ENCODE results near the gene COL23A1. TPM values are rescaled to one million over a fixed set of nuclear protein-coding genes. Genes with fewer than 3 reads are reported as not detected.

COL23A1 gene
- total RNA-seq, 2 donors from 2014 or later, result 2.0 to 3.0 TPM

GRCh38 chr5:178422400-178422775 lies 167.8 kb downstream of the COL23A1 start:
- intact Hi-C loops (cut with DNase I), result no loop called here
- DNase-seq (ENCODE audit: low spot score), result no peak

DNA sequence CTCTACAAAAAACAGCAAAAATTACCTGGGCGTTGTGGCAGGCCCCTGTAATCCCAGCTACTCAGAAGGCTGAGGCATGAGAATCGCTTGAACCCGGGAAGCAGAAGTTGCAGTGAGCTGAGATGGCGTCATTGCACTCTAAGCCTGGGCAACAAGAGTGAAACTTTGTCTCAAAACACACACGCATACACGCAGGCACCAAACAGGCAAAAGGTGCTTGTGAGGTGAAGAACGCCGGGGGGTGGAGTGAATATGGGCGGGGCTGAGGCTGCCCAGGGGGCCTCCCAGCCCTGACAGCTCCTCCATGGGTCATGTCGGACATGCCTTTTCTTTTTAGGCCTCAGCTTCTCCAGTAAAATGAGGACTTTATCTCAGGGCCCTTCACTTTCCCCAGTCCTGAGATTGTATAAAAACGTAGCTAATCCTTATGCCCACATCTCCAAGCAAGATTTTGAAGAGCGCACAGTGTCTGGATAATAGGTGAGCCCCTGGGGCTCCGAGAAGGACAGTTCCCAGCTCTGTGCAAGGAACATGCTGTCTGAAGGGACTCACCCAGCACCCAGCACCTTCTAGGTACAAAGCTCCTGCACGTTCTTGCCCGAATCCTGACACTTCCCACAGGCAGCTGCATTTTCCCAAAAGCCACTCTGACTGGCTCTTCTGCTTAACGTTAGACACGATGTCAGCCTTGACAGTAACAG lies 168.3 kb downstream of the COL23A1 start:
- intact Hi-C loops (cut with DNase I), result no loop called here
- DNase-seq (ENCODE audit: low spot score), result no peak

DNA sequence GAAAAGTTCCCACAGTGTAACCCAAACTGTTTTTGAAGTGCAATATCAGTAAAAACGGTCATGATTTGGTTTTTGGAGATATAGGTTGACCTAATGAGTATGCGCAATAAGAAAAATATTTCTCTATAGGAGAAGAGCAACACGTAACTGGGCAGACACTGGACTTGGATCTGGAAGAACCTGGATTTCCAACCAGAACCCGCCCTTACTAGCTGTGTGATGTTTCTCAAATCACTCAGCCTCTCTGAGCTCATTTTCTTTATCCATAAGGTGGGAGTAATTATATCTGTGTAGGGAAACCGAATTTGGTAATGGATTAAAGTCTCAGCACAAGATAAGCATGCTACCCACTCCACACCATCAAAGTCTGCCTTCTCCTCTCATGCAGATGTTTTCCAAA lies 169.1 kb downstream of the COL23A1 start:
- no peak for DNase-seq (ENCODE audit: low spot score)
- intact Hi-C loops (cut with DNase I), result no loop called here

- no peak for DNase-seq (ENCODE audit: low spot score)
- intact Hi-C loops (cut with DNase I), result no loop called here
Measured at GRCh38 chr5:178420354-178420781, 169.8 kb downstream of the COL23A1 start.

- intact Hi-C loops (cut with DNase I), result no loop called here
- no peak for DNase-seq (ENCODE audit: low spot score)
Measured at GRCh38 chr5:178419651-178420050, 170.5 kb downstream of the COL23A1 start.

DNA sequence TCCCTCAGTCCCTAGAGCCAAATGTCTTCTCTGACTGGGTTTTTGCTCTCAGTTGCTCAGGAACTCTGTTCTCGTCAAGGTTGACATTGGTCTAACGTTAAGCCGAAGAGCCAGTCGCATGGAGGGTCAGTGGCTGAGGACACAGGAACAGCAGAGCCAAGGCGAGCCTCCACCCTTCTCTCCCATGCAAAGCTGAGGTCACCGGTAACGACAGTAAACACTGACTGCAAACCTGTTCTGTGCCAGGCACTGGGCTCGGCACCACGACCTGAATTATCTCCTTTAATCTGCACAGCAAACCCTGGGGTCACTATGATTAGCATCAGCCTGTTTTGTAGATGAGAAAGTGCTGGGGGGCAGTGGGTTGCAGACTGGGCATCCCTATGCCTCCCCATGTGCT lies 171.0 kb downstream of the COL23A1 start:
- intact Hi-C loops (cut with DNase I), result no loop called here
- DNase-seq (ENCODE audit: low spot score), result no peak

DNA sequence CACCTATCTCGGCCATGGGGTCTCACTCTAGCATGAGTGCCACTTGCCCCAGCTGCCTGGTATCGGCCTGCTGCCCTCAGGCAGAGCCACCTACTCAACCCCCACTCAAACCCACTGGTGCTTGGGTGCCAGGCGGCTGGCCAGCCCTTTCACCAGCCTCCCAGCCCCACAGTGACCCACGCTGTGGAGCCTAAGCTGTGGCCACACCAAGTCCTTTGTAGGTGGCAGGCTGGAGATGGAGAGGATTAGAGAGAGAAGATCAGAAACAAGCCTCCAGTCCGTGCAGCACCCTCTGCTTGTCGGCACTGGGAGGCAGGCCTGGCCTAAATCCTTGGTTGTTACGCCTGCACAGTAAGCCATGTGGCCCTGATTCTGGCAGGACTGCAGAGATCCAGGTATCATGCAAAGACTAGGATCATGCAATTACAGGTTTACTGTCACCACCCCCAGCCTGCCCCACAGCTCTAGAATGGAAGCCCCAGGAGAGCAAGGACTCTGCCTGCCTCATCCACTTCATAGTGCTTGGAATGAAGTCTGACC lies 171.7 kb downstream of the COL23A1 start:
- intact Hi-C loops (cut with DNase I), result no loop called here
- DNase-seq (ENCODE audit: low spot score), result peak; percentile 57

DNA sequence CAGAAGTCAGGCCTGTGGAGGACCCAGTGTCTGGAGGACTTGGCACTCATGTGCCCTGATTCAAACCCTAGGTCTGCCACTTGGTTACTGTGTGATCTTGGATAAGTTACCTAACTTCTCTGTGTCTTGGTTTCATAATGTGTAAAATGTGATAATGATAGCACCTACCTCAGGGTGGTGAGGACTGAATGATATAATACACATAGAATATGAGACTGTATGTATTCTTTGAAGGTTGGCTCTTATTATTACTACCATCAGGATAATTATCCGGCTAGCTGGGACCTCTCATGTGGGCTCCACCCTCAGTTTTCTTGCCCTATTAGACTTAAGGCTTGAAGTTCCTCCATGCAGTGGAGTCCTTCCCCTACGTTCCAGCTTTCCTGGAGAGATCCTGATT lies 172.2 kb downstream of the COL23A1 start:
- intact Hi-C loops (cut with DNase I), result no loop called here
- DNase-seq (ENCODE audit: low spot score), result no peak

GRCh38 chr5:178417391-178417811 lies 172.8 kb downstream of the COL23A1 start:
- DNase-seq (ENCODE audit: low spot score), result no peak
- intact Hi-C loops (cut with DNase I), result no loop called here

GRCh38 chr5:178416919-178417318 lies 173.3 kb downstream of the COL23A1 start:
- intact Hi-C loops (cut with DNase I), result no loop called here
- no peak for DNase-seq (ENCODE audit: low spot score)

DNA sequence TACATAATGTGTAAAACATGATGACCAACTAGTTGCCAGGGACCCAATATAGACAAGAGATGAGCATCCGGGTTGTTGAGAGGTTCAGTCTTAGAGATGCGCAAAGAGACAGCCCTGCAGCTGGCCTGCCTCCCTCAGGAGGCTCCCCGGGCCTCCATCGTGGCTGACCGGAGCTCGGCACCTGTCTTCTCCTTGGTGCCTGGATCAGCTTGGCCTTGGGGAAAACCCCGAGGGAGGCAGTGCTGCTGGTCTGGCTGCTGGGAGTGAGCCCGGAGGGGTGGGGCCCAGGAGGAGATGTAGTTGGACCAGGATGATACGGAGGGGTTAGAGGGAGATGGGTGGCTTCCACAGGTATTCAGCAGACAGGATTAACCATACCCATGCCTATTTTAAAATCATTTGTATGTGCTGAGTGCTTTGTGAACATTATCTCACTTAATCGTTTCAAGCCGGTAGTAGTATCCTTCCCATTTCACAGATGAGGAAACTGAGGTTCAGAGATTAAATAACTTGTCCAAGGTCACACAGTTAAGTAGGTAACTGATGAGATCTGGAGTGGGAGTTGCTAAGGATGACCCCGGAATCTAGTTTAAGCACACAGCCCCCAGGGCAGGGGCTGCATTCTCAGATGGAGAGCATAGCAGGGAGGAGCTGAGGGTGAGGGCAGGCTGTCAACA lies 173.8 kb downstream of the COL23A1 start:
- intact Hi-C loops (cut with DNase I), result no loop called here
- DNase-seq (ENCODE audit: low spot score), result no peak

DNA sequence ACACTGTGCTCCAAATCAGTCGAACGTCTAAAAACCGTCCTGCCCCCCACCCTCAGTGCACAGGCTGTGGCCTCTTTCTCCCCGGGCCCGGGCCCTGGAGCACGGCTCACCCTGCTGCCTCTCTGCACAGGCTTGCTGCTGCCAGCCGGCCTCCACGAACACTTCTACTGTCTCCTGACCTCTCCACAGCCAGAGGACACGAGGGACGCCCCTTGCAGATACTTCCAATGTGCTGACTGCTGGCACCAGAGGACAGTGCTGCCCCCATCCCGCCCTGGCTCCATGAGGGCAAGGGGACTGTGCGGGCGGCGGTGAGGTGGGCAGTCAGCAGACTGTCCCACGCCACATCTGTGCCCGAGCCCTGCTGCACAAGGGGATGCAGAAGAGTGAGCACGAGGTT lies 174.8 kb downstream of the COL23A1 start:
- intact Hi-C loops (cut with DNase I), result no loop called here
- no peak for DNase-seq (ENCODE audit: low spot score)

- no peak for DNase-seq (ENCODE audit: low spot score)
- intact Hi-C loops (cut with DNase I), result no loop called here
Measured at GRCh38 chr5:178413988-178414387, 176.2 kb downstream of the COL23A1 start.

DNA sequence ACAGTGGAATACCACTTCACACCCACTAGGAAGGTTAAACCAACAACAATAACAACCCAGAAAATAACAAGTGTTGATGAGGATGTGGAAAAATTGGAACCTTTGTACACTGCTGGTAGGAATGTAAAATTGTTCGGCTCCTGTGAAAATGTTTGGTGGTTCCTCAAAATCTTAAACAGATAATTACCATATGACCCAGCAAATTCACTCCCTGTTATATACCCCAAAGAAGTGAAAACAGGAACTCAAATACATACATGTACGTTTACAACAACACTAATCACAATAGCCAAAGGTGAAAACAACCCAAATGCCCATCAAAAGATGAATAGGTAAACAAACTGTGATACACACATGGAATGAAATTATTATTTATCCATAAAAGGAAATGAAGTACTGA lies 179.1 kb downstream of the COL23A1 start:
- intact Hi-C loops (cut with DNase I), result no loop called here
- DNase-seq (ENCODE audit: low spot score), result no peak

DNA sequence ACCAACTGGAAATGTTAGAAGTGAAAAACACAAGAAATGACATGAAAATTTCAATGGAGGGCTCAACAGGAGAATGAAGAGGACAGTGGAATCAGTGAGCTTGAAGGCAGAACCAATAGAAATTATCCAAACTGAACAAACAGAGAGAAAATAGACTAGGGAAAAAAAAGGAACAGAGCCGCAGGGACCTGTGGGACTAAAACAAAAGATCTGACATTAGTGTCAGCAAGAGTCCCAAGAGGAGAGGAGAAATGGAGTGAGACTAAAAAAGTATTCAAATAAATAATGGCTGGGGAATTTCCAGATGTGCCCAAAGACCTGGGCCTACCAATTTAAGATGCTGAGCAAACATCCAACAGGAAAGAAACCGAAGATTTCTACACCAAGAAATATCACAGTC lies 182.5 kb downstream of the COL23A1 start:
- no peak for DNase-seq (ENCODE audit: low spot score)
- intact Hi-C loops (cut with DNase I), result loop anchor here in 1 of 2 donors (1.0 kb wide), 1 partner anchor 70 kb away; no protein-coding TSS in a partner anchor

DNA sequence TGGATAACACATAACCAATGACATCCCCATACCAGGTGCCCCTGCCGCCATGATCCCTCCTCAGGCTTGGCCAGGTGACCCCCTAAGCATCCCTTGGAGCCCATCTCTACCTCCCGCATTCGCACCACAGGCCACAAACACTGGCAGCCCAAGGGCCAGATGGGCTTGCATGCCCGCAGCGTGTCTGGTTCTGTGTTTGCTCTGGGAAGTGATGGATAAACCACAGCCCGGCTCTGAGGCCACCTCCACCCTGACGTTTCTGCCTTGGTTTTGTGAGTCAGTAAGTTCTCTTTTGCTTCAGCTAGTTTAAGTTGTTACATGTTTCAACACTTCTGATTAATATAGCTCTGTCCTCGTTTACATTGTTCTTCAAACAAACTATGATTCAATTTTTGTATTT lies 185.2 kb downstream of the COL23A1 start:
- intact Hi-C loops (cut with DNase I), result no loop called here
- peak; percentile 46 for DNase-seq (ENCODE audit: low spot score)

DNA sequence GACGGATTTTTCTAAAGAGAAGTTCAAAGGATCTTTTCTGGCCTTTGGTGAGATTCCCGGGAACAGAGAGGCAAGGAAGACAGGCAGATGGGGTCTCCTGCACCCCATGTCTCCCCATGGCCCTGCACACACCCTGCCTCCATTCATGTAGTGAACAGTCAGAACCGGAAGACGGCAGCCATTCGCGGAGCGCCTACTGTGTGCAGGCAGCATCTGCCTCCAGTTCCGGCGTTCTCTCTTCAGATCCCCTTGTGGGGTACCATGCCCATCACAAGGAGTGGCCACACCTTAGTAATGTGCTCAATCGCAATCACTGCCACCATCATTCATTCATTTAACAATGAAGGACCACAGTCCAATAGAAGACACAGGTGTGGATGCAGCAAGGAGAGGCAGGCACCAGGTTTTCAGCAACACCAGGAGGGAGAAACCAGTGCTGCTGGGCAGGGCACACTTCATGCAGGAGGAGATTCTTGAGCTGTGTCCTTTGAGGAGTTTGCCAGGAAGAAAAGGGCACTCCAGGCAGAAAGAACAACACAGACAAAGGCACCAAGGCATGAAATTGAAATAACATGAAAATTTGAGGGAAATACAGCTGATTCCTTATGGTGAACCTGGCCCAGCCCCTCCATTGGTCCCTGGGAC lies 186.1 kb downstream of the COL23A1 start:
- intact Hi-C loops (cut with DNase I), result no loop called here
- DNase-seq (ENCODE audit: low spot score), result peak; percentile 29

DNA sequence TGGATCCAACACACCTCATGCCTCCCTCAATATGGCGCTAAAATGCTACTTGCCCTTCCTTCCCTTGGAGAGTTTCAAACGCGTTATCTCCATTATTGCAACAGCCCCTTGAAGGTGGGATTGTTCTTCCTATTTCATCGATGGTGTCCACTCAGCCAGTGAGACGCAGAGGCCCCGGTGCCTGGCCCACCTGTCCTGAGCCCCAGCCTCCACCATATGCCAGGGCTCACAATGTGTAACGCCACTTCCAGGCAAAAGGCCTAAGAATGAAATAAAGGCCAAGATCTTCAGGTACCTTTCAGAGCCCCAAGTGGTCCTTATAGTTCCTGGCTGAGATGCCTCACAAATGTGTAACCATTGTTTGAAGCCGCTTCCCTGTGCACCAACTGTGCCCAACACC lies 186.8 kb downstream of the COL23A1 start:
- peak; percentile 28 for DNase-seq (ENCODE audit: low spot score)
- intact Hi-C loops (cut with DNase I), result no loop called here

GRCh38 chr5:178399701-178400095 lies 190.5 kb downstream of the COL23A1 start:
- intact Hi-C loops (cut with DNase I), result no loop called here
- peak; percentile 44 for DNase-seq (ENCODE audit: low spot score)

DNA sequence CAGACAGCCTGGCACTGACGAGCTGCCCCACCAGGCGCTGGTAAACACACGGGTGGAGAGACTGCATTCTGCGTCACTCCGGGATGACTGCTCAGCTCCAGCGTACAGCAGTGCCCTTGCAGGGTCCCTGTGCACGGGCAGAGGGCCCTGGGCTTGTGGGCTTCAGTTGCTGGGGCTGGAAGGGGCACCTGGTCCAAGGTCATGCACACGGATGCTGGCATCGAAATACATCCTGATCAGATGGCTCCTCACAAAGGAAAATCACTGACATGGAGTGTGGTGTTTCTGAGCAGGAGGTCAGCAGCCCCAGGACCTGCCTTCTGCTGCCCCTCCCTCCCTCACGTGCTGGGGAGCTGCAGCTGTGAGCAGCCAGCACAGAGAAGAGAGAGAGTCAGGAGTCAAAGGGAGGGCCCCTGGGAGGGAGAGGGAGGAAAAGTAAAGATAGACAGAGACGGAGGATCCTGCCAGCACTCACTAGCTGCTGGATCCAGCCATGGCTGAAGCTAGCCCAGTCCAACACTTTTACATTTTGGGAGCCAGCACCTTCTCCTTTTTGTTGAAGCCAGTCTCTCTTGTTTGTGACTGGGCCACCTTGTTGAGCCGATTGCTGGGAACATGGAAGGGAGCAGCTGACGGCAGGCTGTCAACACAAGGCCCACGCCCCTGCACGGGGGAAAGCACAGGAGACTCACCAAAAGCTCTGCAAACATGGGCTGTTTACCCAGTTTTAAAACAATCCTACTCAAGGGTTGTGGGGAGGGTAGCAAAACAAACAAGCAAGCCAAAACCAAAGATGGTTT lies 191.1 kb downstream of the COL23A1 start:
- peak; percentile 73 for DNase-seq (ENCODE audit: low spot score)
- intact Hi-C loops (cut with DNase I), result no loop called here
